ENCODE results near the gene FRMD6.

Gene FRMD6

GRCh38 chr14:51733147-51733546, 81.4 kb downstream of the FRMD6 start:
- H3K27ac ChIP-seq (ENCODE audit: low read depth, low read length): no peak overlapping the region
- no peaks in the 10 kb centered on the region for H3K9me2 ChIP-seq (replicated peaks; ENCODE audit: insufficient read depth, low read length)
- H3K9ac ChIP-seq (ENCODE audit: low read length): no peak overlapping the region
- no peaks in the 10 kb centered on the region for H3K79me2 ChIP-seq (ENCODE audit: insufficient read depth, low read length)
- H3F3A ChIP-seq (ENCODE audit: insufficient read depth): no peaks in the 10 kb centered on the region
- H3K4me3 ChIP-seq (ENCODE audit: insufficient read depth, low read length, poor library complexity, severe bottlenecking): no peak overlapping the region
- no peaks in the 10 kb centered on the region for H3K9me3 ChIP-seq (ENCODE audit: insufficient read depth, low read length)
- H4K20me1 ChIP-seq (ENCODE audit: low read depth, low read length): no peaks in the 10 kb centered on the region
- H3K27me3 ChIP-seq (ENCODE audit: low read length): no peaks in the 10 kb centered on the region
- no peak overlapping the region for H3K4me2 ChIP-seq (ENCODE audit: low read depth, low read length, poor library complexity, severe bottlenecking)
- no peak for TF ChIP-seq CTCF (IDR thresholded peaks at IDR 0.05; ENCODE audit: insufficient read depth, low read length, poor library complexity, severe bottlenecking)
- TF ChIP-seq EZH2phosphoT487 (conservative IDR thresholded peaks at IDR 0.05; ENCODE audit: low read length): no peak
- no peak overlapping the region for H2AFZ ChIP-seq (ENCODE audit: low read depth, low read length, severe bottlenecking)
- H3K36me3 ChIP-seq (ENCODE audit: low read length): no peaks in the 10 kb centered on the region

- H3K4me3 ChIP-seq (ENCODE audit: insufficient read depth, low read length, poor library complexity, severe bottlenecking): no peak overlapping the region
- no peaks in the 10 kb centered on the region for H3K79me2 ChIP-seq (ENCODE audit: insufficient read depth, low read length)
- H2AFZ ChIP-seq (ENCODE audit: low read depth, low read length, severe bottlenecking): no peak overlapping the region
- no peak overlapping the region for H3K27ac ChIP-seq (ENCODE audit: low read depth, low read length)
- H3K36me3 ChIP-seq (ENCODE audit: low read length): no peaks in the 10 kb centered on the region
- H3K9me3 ChIP-seq (ENCODE audit: insufficient read depth, low read length): no peaks in the 10 kb centered on the region
- no peaks in the 10 kb centered on the region for H3K9me2 ChIP-seq (replicated peaks; ENCODE audit: insufficient read depth, low read length)
- H4K20me1 ChIP-seq (ENCODE audit: low read depth, low read length): no peaks in the 10 kb centered on the region
- H3K9ac ChIP-seq (ENCODE audit: low read length): no peak overlapping the region
- no peaks in the 10 kb centered on the region for H3K27me3 ChIP-seq (ENCODE audit: low read length)
- H3K4me2 ChIP-seq (ENCODE audit: low read depth, low read length, poor library complexity, severe bottlenecking): no peak overlapping the region
- TF ChIP-seq EZH2phosphoT487 (conservative IDR thresholded peaks at IDR 0.05; ENCODE audit: low read length): no peak
- no peak for TF ChIP-seq CTCF (IDR thresholded peaks at IDR 0.05; ENCODE audit: insufficient read depth, low read length, poor library complexity, severe bottlenecking)
- H3F3A ChIP-seq (ENCODE audit: insufficient read depth): no peaks in the 10 kb centered on the region
Measured at GRCh38 chr14:51735851-51736250, 84.1 kb downstream of the FRMD6 start.

GRCh38 chr14:51738754-51739153, 87.0 kb downstream of the FRMD6 start:
- Histone ChIP-seq H3K27ac (ENCODE audit: low read depth, low read length) (no peak overlapping the region), H3K79me2 (ENCODE audit: insufficient read depth, low read length) (no peaks in the 10 kb centered on the region), H2AFZ (ENCODE audit: low read depth, low read length, severe bottlenecking) (no peak overlapping the region), H4K20me1 (ENCODE audit: low read depth, low read length) (no peaks in the 10 kb centered on the region), H3K9me2 (replicated peaks; ENCODE audit: insufficient read depth, low read length) (no peaks in the 10 kb centered on the region), H3K4me2 (ENCODE audit: low read depth, low read length, poor library complexity, severe bottlenecking) (no peak overlapping the region), H3K9me3 (ENCODE audit: insufficient read depth, low read length) (no peaks in the 10 kb centered on the region), H3K4me3 (ENCODE audit: insufficient read depth, low read length, poor library complexity, severe bottlenecking) (no peak overlapping the region), H3F3A (ENCODE audit: insufficient read depth) (no peaks in the 10 kb centered on the region), H3K9ac (ENCODE audit: low read length) (no peak overlapping the region), H3K27me3 (ENCODE audit: low read length) (no peaks in the 10 kb centered on the region), H3K36me3 (ENCODE audit: low read length) (no peaks in the 10 kb centered on the region)
- no peak for TF ChIP-seq CTCF (IDR thresholded peaks at IDR 0.05; ENCODE audit: insufficient read depth, low read length, poor library complexity, severe bottlenecking)
- TF ChIP-seq EZH2phosphoT487 (conservative IDR thresholded peaks at IDR 0.05; ENCODE audit: low read length): no peak
